Measurements from ENCODE around the gene LSS.

GRCh38 chr21:46154955-46155513, 73.5 kb downstream of the LSS start:
- TF ChIP-seq POLR2A (IDR thresholded peaks at IDR 0.05; ENCODE audit: low read depth, low read length) (no peak), TAF1 (IDR thresholded peaks at IDR 0.05; ENCODE audit: low read depth, low read length) (no peak), POLR2AphosphoS5 (IDR thresholded peaks at IDR 0.05; ENCODE audit: low read depth, low read length) (no peak)

Data from GM12891 (cell line).